ENCODE measurements around the gene FUT6.
"Not testable (repeated sequence)": the region's sequence is repeated elsewhere in the genome, so short reads cannot be mapped to it uniquely, and the experiment has no call there.

Gene FUT6

DNA sequence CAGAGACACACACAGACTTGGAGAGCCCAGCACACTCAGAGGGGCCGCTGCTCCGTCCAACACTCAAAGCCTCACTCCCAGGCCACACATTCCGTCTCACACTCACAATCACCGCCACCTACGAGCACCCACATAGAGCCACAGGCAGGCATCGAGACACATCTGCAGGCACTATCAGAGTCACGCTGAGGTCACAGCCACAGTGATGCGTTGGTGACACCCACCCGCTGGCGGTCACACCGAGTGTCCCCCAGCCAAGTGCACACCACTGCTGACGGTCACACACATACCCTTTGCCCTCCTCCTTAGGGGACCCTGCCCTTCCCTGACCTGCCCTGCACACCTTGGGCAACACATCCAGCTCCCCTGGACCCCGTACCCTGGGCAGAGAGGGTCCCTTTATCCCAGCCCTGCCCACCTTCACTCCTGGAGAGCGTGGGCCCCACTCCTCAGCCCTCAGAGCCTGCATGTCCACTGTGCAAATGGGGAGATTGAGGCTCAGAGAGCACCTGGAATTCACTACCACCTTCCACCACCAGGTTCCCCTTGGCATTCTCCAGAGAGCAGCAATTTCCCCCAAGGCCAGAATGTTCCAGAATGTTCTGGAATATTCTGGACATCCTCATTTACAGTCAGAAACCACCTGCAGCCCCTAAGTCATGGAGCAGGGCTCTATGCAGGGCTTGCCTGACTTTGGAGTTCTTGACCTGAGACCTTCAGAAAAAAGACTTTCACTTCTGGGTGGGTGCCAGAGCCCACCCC, 25.4 kb upstream of the FUT6 start:
- H3K4me3 ChIP-seq (ENCODE audit: low read depth, low read length), result no peak overlapping the region
- DNase-seq (ENCODE audit: low read depth), result no peak
- TF ChIP-seq, protein P1, sequence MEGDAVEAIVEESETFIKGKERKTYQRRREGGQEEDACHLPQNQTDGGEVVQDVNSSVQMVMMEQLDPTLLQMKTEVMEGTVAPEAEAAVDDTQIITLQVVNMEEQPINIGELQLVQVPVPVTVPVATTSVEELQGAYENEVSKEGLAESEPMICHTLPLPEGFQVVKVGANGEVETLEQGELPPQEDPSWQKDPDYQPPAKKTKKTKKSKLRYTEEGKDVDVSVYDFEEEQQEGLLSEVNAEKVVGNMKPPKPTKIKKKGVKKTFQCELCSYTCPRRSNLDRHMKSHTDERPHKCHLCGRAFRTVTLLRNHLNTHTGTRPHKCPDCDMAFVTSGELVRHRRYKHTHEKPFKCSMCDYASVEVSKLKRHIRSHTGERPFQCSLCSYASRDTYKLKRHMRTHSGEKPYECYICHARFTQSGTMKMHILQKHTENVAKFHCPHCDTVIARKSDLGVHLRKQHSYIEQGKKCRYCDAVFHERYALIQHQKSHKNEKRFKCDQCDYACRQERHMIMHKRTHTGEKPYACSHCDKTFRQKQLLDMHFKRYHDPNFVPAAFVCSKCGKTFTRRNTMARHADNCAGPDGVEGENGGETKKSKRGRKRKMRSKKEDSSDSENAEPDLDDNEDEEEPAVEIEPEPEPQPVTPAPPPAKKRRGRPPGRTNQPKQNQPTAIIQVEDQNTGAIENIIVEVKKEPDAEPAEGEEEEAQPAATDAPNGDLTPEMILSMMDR (conservative IDR thresholded peaks at IDR 0.05; ENCODE audit: low read depth, low read length), result peak; percentile 32

DNA sequence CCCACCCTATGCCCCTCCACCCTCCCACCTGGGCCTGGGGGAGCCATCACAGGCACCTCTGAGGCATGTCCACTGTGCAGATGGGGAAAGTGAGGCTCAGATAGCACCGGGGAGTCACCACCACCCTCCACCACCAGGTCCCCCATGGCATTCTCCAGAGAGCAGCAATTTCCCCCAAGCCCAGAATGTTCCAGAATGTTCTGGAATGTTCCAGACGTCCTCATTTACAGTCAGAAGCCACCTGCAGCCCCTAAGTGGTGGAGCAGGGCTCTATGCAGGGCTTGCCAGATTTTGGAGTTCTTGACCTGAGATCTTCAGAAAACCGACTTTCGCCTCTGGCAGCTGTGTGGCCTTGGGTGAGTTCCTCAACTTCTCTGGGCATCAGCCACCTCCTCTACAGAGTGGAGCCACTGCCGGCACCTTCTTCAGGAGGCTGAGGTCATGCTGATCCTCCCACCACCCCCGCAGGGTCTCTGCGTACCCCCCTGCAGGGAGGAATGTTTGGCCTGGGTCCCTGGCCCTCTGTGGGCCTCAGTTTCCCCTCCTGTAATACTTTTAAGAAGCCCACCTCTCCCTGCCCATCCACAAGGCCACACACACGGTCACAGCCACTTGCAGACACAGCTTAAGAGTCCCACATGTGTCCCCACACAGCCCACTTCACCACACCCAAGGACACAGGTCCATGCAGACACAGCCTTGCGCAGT, 24.7 kb upstream of the FUT6 start:
- H3K4me3 ChIP-seq (ENCODE audit: low read depth, low read length), result no peak overlapping the region
- no peak for DNase-seq (ENCODE audit: low read depth)
- TF ChIP-seq, protein P1 (conservative IDR thresholded peaks at IDR 0.05; ENCODE audit: low read depth, low read length), result no peak

DNA sequence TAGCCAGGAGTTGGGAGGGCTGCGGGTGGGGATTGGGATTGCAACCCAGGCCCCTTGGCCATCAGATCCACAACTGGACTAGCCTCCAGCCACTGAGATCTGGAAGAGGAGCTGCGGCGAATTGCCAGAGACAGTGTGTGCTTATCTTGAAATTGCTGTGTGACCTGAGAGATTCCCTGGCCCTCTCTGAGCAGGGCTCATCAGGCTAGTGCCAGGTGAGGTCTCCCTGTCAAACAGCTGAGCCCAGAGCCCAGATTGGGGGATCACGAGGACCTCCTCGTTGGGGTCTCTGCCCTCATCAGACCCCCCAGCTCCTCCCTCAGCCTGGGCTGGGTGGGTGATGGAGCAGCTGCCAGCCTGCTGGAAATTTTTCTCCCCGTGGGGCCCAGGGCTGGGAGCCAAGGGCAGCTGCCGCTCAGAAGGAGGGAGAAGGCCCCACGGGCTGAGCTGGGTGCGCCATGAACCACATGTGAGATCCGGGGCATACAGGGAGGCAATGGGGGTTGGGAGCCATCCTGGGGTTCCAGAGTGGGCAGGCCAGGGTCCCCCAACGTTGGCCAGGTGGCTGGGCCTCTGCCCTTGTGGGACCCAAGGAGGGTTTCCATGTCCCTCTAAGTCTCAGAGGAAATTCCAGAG, 23.6 kb upstream of the FUT6 start:
- TF ChIP-seq, protein P1 (conservative IDR thresholded peaks at IDR 0.05; ENCODE audit: low read depth, low read length), result no peak
- no peak overlapping the region for H3K4me3 ChIP-seq (ENCODE audit: low read depth, low read length)
- no peak for DNase-seq (ENCODE audit: low read depth)

DNA sequence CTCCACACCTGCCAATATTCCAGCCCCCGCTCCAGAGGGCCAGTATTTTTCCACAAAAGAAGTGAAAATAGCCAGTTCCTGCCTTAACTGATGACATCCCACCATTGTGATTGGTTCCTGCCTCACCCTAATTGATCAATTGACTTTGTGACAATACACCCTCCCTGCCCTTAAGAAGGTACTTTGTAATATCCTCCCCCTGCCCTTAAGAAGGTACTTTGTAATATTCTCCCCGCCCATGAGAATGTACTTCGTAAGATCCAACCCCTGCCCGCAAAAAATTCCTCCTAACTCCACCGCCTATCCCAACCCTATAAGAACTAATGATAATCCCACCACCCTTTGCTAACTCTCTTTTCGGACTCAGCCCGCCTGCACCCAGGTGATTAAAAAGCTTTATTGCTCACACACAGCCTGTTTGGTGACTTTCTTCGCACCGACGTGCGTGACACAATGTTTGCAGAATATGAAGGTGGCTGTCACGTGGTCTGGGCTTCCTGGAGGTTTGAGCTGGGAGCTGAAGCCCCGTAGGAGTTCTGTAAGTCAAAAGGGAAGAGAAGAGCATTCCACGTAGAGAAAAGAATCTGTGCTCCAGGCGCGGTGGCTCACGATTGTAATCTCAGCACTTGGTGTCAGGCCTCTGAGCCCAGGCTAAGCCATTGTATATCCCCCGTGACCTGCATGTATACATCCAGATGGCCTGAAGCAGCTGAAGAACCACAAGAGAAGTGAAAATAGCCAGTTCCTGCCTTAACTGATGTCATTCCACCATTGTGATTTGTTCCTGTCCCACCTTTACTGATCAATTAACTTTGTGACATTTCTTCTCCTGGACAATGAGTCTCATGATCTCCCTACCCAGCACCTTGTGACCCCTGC, 17.9 kb upstream of the FUT6 start:
- TF ChIP-seq, protein P1 (conservative IDR thresholded peaks at IDR 0.05; ENCODE audit: low read depth, low read length), result no peak
- no peak overlapping the region for H3K4me3 ChIP-seq (ENCODE audit: low read depth, low read length)
- DNase-seq (ENCODE audit: low read depth), result no peak

DNA sequence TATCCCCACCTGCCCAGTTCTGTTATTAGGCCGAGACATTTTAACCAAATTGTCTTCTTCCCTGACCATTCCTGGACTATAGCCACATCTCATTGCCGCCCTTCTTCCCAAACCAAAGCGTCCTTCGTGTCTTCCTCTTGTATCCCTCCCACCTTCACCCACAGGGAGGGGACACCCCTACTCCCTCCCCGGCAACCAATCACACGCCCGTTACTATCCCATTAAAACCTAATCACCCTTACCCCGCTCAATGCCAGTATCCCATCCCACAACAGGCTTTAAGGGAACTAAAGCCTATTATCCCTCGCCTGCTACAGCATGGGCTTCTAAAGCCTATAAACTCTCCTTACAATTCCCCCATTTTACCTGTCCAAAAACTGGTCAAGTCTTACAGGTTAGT, 15.6 kb upstream of the FUT6 start:
- not testable (repeated sequence) for DNase-seq (ENCODE audit: low read depth)

DNA sequence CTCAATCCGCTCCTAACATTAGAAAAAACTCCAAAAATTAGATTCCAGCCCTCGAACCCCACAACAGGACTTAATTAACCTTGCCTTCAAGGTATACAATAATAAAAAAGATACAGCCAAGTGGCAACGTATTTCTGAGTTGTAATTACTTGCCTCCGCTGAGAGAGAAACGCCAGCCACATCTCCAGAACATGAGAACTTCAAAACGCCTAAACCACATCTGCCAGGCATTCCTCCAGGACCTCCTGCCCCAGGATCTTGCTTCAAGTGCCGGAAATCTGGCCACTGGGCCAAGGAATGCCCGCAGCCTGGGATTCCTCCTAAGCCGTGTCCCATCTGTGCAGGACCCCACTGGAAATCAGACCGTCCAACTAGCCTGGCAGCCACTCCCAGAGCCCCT, 14.6 kb upstream of the FUT6 start:
- not testable (repeated sequence) for DNase-seq (ENCODE audit: low read depth); H3K4me3 ChIP-seq (ENCODE audit: low read depth, low read length)

More for the DNA sequence above, 15.6 kb upstream of the FUT6 start:
- H3K4me3 ChIP-seq (ENCODE audit: low read depth, low read length), result not testable (repeated sequence)

DNA sequence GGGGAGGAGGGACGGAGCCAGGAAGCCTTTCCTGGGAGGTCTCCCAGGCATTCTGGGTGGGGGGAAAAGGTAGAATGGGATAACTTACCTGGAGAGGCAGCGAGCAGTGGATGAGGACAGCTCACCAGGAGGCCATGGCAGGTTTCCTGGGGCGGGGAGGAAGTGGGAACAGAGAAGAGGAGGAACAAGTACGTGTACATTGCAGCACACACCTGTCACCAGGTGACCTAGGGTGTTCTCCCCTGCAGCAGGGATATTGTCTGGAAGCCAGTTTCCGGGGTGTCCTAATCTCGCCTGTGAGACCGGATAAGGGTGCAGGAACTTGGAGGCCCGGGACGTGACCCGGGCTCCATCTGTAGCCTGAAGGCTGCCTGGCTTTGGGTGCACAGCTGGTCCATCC, 11.8 kb upstream of the FUT6 start, which contains the start of gene FUT3:
FUT3 (minus strand) TSS at position 148 of the 400 bp plus-strand sequence.
- DNase-seq (ENCODE audit: low read depth), result no peak
- no peak within 1 kb of the TSS for H3K4me3 ChIP-seq (ENCODE audit: low read depth, low read length)
- TF ChIP-seq, protein P1 (conservative IDR thresholded peaks at IDR 0.05; ENCODE audit: low read depth, low read length), result no peak
